Stomach (tissue), 4 donors: ENCODE data around the gene PDIA6.

Experiments used
- CTCF ChIP-seq, 7 experiments: fragments of 450-650 bp in 4 of 7; fragments of 200-600 bp in 3 of 7; sonication (generic) in 3 of 7; IDR thresholded peaks; one replicate each; pipeline ENCODE4 v1.5.1; 2016 to 2019; ENCODE audit warnings: antibody characterized with exemption in 7 of 7, control low read depth in 2 of 7, mild to moderate bottlenecking in 1 of 7
- POLR2A ChIP-seq, 4 donors: fragments of 450-650 bp; IDR thresholded peaks; one replicate each; pipeline ENCODE4 v1.6.1; 2016; ENCODE audit warnings: antibody characterized with exemption in 4 of 4, control low read depth in 2 of 4, mild to moderate bottlenecking in 1 of 4, moderate library complexity in 1 of 4

GRCh38 chr2:10844097-10844496, 31.5 kb upstream of the PDIA6 start:
- TF ChIP-seq CTCF (IDR thresholded peaks at IDR 0.05) (no peak), POLR2A (IDR thresholded peaks at IDR 0.05) (no peak)
